Activated CD8-positive, alpha-beta memory T cell treated with anti-CD3 and anti-CD28 coated beads, Interleukin-2, amount 50 U/mL, for 1 hour (primary cell): ENCODE measurements around the gene STAB2.
"Not testable (repeated sequence)": the region's sequence is repeated elsewhere in the genome, so short reads cannot be mapped to it uniquely, and the experiment has no call there.

Experiments
- DNase-seq: peaks from one replicate; pipeline ENCODE4 v3.0.0-alpha.2; 2020; ENCODE audit errors: extremely low read depth

Gene STAB2

GRCh38 chr12:103807561-103808238 lies 220.6 kb downstream of the STAB2 start:
- DNase-seq: no peak

GRCh38 chr12:103808239-103808880 lies 221.3 kb downstream of the STAB2 start:
- no peak for DNase-seq

GRCh38 chr12:103809154-103809553 lies 222.1 kb downstream of the STAB2 start:
- no peak for DNase-seq

- not testable (repeated sequence) for DNase-seq
Measured at GRCh38 chr12:103809639-103810038, 222.6 kb downstream of the STAB2 start.

- DNase-seq: no peak
Measured at GRCh38 chr12:103810111-103810510, 223.0 kb downstream of the STAB2 start.

GRCh38 chr12:103811791-103812190 lies 224.7 kb downstream of the STAB2 start:
- DNase-seq: no peak

- no peak for DNase-seq
Measured at GRCh38 chr12:103812789-103813188, 225.7 kb downstream of the STAB2 start.

GRCh38 chr12:103813426-103813825 lies 226.4 kb downstream of the STAB2 start:
- no peak for DNase-seq

- no peak for DNase-seq
Measured at GRCh38 chr12:103813949-103814348, 226.9 kb downstream of the STAB2 start.

GRCh38 chr12:103814436-103814835 lies 227.4 kb downstream of the STAB2 start:
- no peak for DNase-seq
